Measurements from ENCODE around the gene HDGFL1.

GRCh38 chr6:22536122-22536521, 33.2 kb upstream of the HDGFL1 start:
- TF ChIP-seq CTCF (IDR thresholded peaks at IDR 0.05; ENCODE audit: low read length) (no peak), EZH2 (IDR thresholded peaks at IDR 0.05; ENCODE audit: borderline replicate concordance, low read length) (no peak)

All from OCI-LY1 (cell line).